ENCODE measurements around the gene SYK.

DNA sequence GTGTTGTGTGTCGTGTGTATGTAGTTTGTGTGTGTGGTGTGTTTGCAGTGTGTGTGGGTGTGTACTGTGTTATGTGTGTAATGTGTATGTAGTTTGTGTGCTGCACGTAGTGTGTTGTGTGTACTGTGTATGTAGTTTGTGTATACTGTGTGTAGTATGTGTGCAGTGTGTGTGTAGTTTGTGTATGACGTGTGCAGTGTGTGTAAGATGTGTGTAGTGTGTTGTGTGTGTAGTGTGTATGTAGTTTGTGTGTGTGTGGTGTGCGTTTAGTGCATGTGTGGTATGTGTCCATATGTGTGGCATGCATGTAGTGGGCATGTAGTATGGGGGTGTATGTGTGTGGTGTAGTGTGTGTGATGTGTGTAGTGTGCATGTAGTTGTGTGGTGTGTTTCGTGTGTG is 39.6 kb downstream of the SYK start:
- TF ChIP-seq ELF4 (IDR thresholded peaks at IDR 0.05) (no peak), SP1 (IDR thresholded peaks at IDR 0.05) (no peak), TARDBP (IDR thresholded peaks at IDR 0.05) (no peak), NFRKB (IDR thresholded peaks at IDR 0.05) (no peak), ARNT (IDR thresholded peaks at IDR 0.05) (no peak), FOXA1 (IDR thresholded peaks at IDR 0.05) (no peak), SUZ12 (IDR thresholded peaks at IDR 0.05) (no peak), HDGF (IDR thresholded peaks at IDR 0.05; ENCODE audit: borderline replicate concordance) (no peak), ZNF384 (IDR thresholded peaks at IDR 0.05) (no peak)

Measured in HEK293T (cell line).